K562 (cell line): ENCODE results near the gene NME8. TPM values are rescaled to one million over a fixed set of nuclear protein-coding genes. Genes with fewer than 3 reads are reported as not detected.

Experiments used
- ATAC-seq: fragments of 200-7000 bp; cut with Tn5 transposase; 3 replicates; pipeline ENCODE4 v1.9.1; 2020; ENCODE audit warnings: moderate library complexity
- BruUV-seq: library from RNA; stranded (reverse); fragments of 400-500 nt; replicated peaks from 2 replicates; lab custom pipeline; 2021; lab: Mats Ljungman, UMichigan
- CTCF ChIA-PET: fragments of 300-600 bp; formaldehyde crosslinking; extraction: SDS; loops from one replicate; lab custom pipeline; 2021; ENCODE audit warnings: low intra/inter-chr PET ratio; lab: Yijun Ruan, JAX
- POLR2A ChIA-PET: fragments of 300-600, 350-650 bp; sonication (Branson Sonifier 250); formaldehyde crosslinking; extraction: SDS; loops from one replicate; lab custom pipeline; 2021; ENCODE audit warnings: antibody characterized with exemption, inconsistent platforms; lab: Yijun Ruan, JAX
- DNase-seq, 4 experiments: peaks; one replicate each; pipeline versions ENCODE4 v3.0.0 to v3.0.0-alpha.2; 2011 to 2018; ENCODE audit warnings: low spot score in 3 of 4, mixed read lengths in 3 of 4; ENCODE audit errors: extremely low read depth in 1 of 4
- FAIRE-seq: peaks from 2 replicates; lab custom pipeline; 2011; peaks lifted over from hg19 to GRCh38; lab: Jason Lieb, UNC
- H2AFZ ChIP-seq: 2 replicates; pipeline ENCODE4 v1.6.0; 2011; ENCODE audit warnings: low read depth, low read length, control low read depth, inconsistent platforms
- H3K27ac ChIP-seq: fragments of 200-600 bp; 3 replicates; pipeline ENCODE4 v1.8.0; 2011; ENCODE audit warnings: low read depth, mild to moderate bottlenecking, control low read depth, inconsistent platforms, low read length, moderate library complexity, mixed read lengths; ENCODE audit errors: extremely low read depth
- H3K27me3 ChIP-seq, 2 experiments: fragments of 300-600 bp in 1 of 2; 2 replicates in 1 of 2; 3 replicates in 1 of 2; pipeline versions ENCODE4 v1.6.0 to v1.8.0; 2011; ENCODE audit warnings: inconsistent platforms in 2 of 2, low read length in 2 of 2, mild to moderate bottlenecking in 1 of 2, mixed read lengths in 1 of 2, moderate library complexity in 1 of 2; ENCODE audit not compliant: control insufficient read depth in 2 of 2, insufficient read depth in 2 of 2
- H3K36me3 ChIP-seq: fragments of 300-600 bp; 3 replicates; pipeline ENCODE4 v1.8.0; 2011; ENCODE audit warnings: mild to moderate bottlenecking, low read length, inconsistent platforms; ENCODE audit not compliant: control insufficient read depth, insufficient read depth
- H3K4me1 ChIP-seq, 2 experiments: fragments of 200-600 bp in 1 of 2; replicated peaks in 1 of 2; 2 replicates in 1 of 2; 3 replicates in 1 of 2; pipeline versions ENCODE4 v1.5.1 to v1.8.0; 2011; ENCODE audit warnings: inconsistent platforms in 2 of 2, low read length in 2 of 2, mild to moderate bottlenecking in 1 of 2, mixed read lengths in 1 of 2, moderate library complexity in 1 of 2; ENCODE audit not compliant: control insufficient read depth in 2 of 2, insufficient read depth in 2 of 2
- H3K4me2 ChIP-seq: 2 replicates; pipeline ENCODE4 v1.6.1; 2011; ENCODE audit warnings: low read length, control low read depth, inconsistent platforms, mixed read lengths; ENCODE audit not compliant: insufficient read depth
- H3K4me3 ChIP-seq: fragments of 200-600 bp; sonication (generic), shearing (Covaris generic); 2 replicates; pipeline ENCODE4 v1.5.1; 2016; ENCODE audit warnings: control low read depth, inconsistent platforms
- H3K79me2 ChIP-seq: fragments of 200-600 bp; 3 replicates; pipeline ENCODE4 v1.8.0; 2011; ENCODE audit warnings: low read length, inconsistent platforms; ENCODE audit not compliant: control insufficient read depth, insufficient read depth
- H3K9ac ChIP-seq, 2 experiments: 2 replicates each; pipeline versions ENCODE4 v1.6.0 to v1.6.1; 2011; ENCODE audit warnings: low read depth in 2 of 2, low read length in 2 of 2, control low read depth in 1 of 2, inconsistent platforms in 1 of 2, mild to moderate bottlenecking in 1 of 2, mixed read lengths in 1 of 2; ENCODE audit not compliant: insufficient read depth in 1 of 2
- H3K9me1 ChIP-seq: one replicate; pipeline ENCODE4 v1.6.0; 2011; ENCODE audit warnings: inconsistent platforms, mild to moderate bottlenecking, low read length, moderate library complexity; ENCODE audit not compliant: control insufficient read depth, insufficient read depth
- H3K9me3 ChIP-seq: replicated peaks from 2 replicates; pipeline ENCODE4 v1.5.1; 2011; ENCODE audit warnings: low read depth, low read length, inconsistent platforms; ENCODE audit not compliant: control insufficient read depth, insufficient read depth
- H4K20me1 ChIP-seq: replicated peaks from 2 replicates; pipeline ENCODE4 v1.6.1; 2011; ENCODE audit warnings: low read length, inconsistent platforms, mixed read lengths; ENCODE audit not compliant: control insufficient read depth, insufficient read depth
- CTCFL ChIP-seq: IDR thresholded peaks from 2 replicates; pipeline ENCODE4 v1.6.1; 2011; ENCODE audit warnings: borderline replicate concordance, low read depth, mild to moderate bottlenecking, moderate library complexity, low read length; ENCODE audit not compliant: insufficient read depth, poor library complexity, severe bottlenecking
- ERF ChIP-seq: fragments of 450-650 bp; formaldehyde crosslinking; IDR thresholded peaks from 2 replicates; pipeline ENCODE4 v1.4.0; 2020; ENCODE audit warnings: mild to moderate bottlenecking, mixed read lengths
- HDAC2 ChIP-seq: fragments of 450-650 bp; IDR thresholded peaks from 2 replicates; pipeline ENCODE4 v1.6.1; 2016; ENCODE audit warnings: mild to moderate bottlenecking
- HDGF ChIP-seq: fragments of 450-650 bp; IDR thresholded peaks from 2 replicates; pipeline ENCODE4 v1.6.1; 2016
- HNRNPH1 ChIP-seq: fragments of 200-400 bp; formaldehyde crosslinking; optimal IDR thresholded peaks from 2 replicates; pipeline ENCODE3; 2017; ENCODE audit warnings: low read depth, mild to moderate bottlenecking, low read length, moderate library complexity
- KLF6 ChIP-seq: fragments of 250-450 bp; sonication (Bioruptor Pico); IDR thresholded peaks from 2 replicates; pipeline ENCODE4 v1.4.0; 2020; ENCODE audit warnings: mild to moderate bottlenecking, moderate library complexity, borderline replicate concordance
- LARP7 ChIP-seq: fragments of 450-650 bp; IDR thresholded peaks from 2 replicates; pipeline ENCODE4 v1.6.1; 2016
- NFIX ChIP-seq: fragments of 250-450 bp; sonication (Bioruptor Pico); IDR thresholded peaks from 2 replicates; pipeline ENCODE4 v1.4.0; 2020; ENCODE audit warnings: low read depth, mild to moderate bottlenecking, moderate library complexity
- OTX1 ChIP-seq: fragments of 450-650 bp; formaldehyde crosslinking; IDR thresholded peaks from 2 replicates; pipeline ENCODE4 v1.4.0; 2022; ENCODE audit warnings: mild to moderate bottlenecking
- SMARCB1 ChIP-seq: IDR thresholded peaks from 2 replicates; pipeline ENCODE4 v1.6.1; 2011; ENCODE audit warnings: improper control_type of control experiment, low read depth; ENCODE audit not compliant: insufficient read length
- TAF1 ChIP-seq: IDR thresholded peaks from 2 replicates; pipeline ENCODE4 v1.6.1; 2011; ENCODE audit warnings: mild to moderate bottlenecking, low read length, moderate library complexity; ENCODE audit not compliant: insufficient read depth, control insufficient read depth, severe bottlenecking; ENCODE audit errors: extremely low read depth
- TBL1XR1 ChIP-seq, 2 experiments: IDR thresholded peaks; 2 replicates each; pipeline ENCODE4 v1.6.1; 2012; ENCODE audit warnings: improper control_type of control experiment in 2 of 2, low read length in 2 of 2, mild to moderate bottlenecking in 1 of 2
- ZNF121 ChIP-seq: sonication (generic); formaldehyde crosslinking; conservative IDR thresholded peaks from 2 replicates; pipeline ENCODE4 v1.8.0; 2022; ENCODE audit warnings: missing genetic modification reagents
- ZNF449 ChIP-seq: fragments of 250-450 bp; sonication (Bioruptor Pico); IDR thresholded peaks from 2 replicates; pipeline ENCODE4 v1.8.0; 2022; ENCODE audit warnings: moderate library complexity, mild to moderate bottlenecking, inconsistent platforms
- ZNF668 ChIP-seq: fragments of 250-450 bp; sonication (Bioruptor Pico); IDR thresholded peaks from 2 replicates; pipeline ENCODE4 v1.8.0; 2022; ENCODE audit warnings: mild to moderate bottlenecking, inconsistent platforms
- WGBS: fragments of 100-300 bp; shearing (Covaris generic); methylation state at CpG from one replicate; pipeline ENCODE4 v1.1.6; 2016; ENCODE audit warnings: low coverage, mixed read lengths; ENCODE audit not compliant: insufficient coverage; ENCODE audit errors: missing lambda C conversion rate; 5-methylcytosine and 5-hydroxymethylcytosine counted together
- in situ Hi-C: fragments of 300-500 bp; cut with MboI; formaldehyde crosslinking; loops from 4 replicates; pipeline ENCODE4 v1.15.0; 2018; ENCODE audit warnings: inconsistent platforms, mixed read lengths
- intact Hi-C: fragments of 100-400 bp; cut with micrococcal nuclease; formaldehyde crosslinking; loops from 2 replicates; pipeline ENCODE4 v1.14.2; 2022
- polyA plus RNA-seq, 8 experiments: library from polyadenylated mRNA; depleted of rRNA in 4 of 8; stranded (reverse) in 5 of 8; unstranded in 3 of 8; fragments of >200 nt; fragmentation: Nextera tagmentation in 2 of 8; fragmentation: Illumina TruSeq in 1 of 8; extraction: Ambion mirVana in 2 of 8; extraction: Trizol in 1 of 8; gene quantifications; 2 replicates each; pipeline versions ENCODE4 v1.2.1 to v1.2.3, GENCODE V29; 2011 to 2014; ENCODE audit warnings: inconsistent platforms in 1 of 8, missing spikeins in 1 of 8
- total RNA-seq, 7 experiments: library from RNA; depleted of rRNA in 6 of 7; stranded (reverse); fragments of >200 nt in 6 of 7; fragmentation: Illumina TruSeq in 2 of 7; extraction: Trizol in 2 of 7; gene quantifications; 2 replicates each; pipeline versions ENCODE4 v1.2.1 to v1.2.3, GENCODE V29; 2011 to 2021; ENCODE audit warnings: low replicate concordance in 1 of 7

The NME8 gene
- total and polyA plus RNA-seq, 9 of the 15 experiments (the other 6 are each of a cell fraction or from before 2014, with no cell fraction given), result not detected

- TF ChIP-seq CTCFL (no peak), ZNF121 (CRISPR knock-in tag) (no peak)
Measured at GRCh38 chr7:37943905-37944736, 95.7 kb downstream of the NME8 start (continued).

- Histone ChIP-seq H2AFZ (no peak overlapping the region), H3K27me3 (no peaks in the 10 kb centered on the region; a peak in 1 of 5 replicates), H4K20me1 (no peaks in the 10 kb centered on the region), H3K79me2 (no peaks in the 10 kb centered on the region), H3K4me1 (peaks cover 0 to 5% of the 10 kb centered on the region in 2 experiments; a peak in 2 of 5 replicates), H3K4me2 (no peak overlapping the region), H3K9me1 (no peaks in the 10 kb centered on the region), H3K9ac (no peak overlapping the region), H3K36me3 (no peaks in the 10 kb centered on the region), H3K9me3 (no peaks in the 10 kb centered on the region), H3K4me3 (no peak overlapping the region), H3K27ac (no peak overlapping the region)
- FAIRE-seq (no peak), DNase-seq (no peak), ATAC-seq (no peak)
- BruUV-seq, result no TSS peak
- CTCF ChIA-PET, result no interaction called here
- intact Hi-C loops, result no loop called here
- WGBS, result 8% methylated on average over 2 of the region's 2 CpGs
- POLR2A ChIA-PET, result no interaction called here
- in situ Hi-C loops, result no loop called here
- no peak for TF ChIP-seq HDGF
- TF ChIP-seq ERF (CRISPR knock-in tag), result no peak
- TF ChIP-seq TBL1XR1 (IDR thresholded peaks at IDR 0.05; ENCODE audit: low read length in 2 of 2), result no peak
- no peak for TF ChIP-seq KLF6
- TF ChIP-seq LARP7, result no peak
- TF ChIP-seq NFIX, result no peak
- no peak for TF ChIP-seq SMARCB1
- TF ChIP-seq TAF1, result no peak
- TF ChIP-seq HNRNPH1, result no peak
- TF ChIP-seq HDAC2, result no peak
- TF ChIP-seq ZNF449 (CRISPR knock-in tag), result no peak
- TF ChIP-seq ZNF668 (CRISPR knock-in tag), result no peak
- TF ChIP-seq OTX1 (CRISPR knock-in tag), result no peak
Measured at GRCh38 chr7:37944737-37945054, 96.3 kb downstream of the NME8 start.
